ENCODE data around the gene PPP1R1C.
A peak's percentile ranks its signal among the peaks of the same experiment; 100 is the strongest.
"Not testable (repeated sequence)": the region's sequence is repeated elsewhere in the genome, so short reads cannot be mapped to it uniquely, and the experiment has no call there.

Gene PPP1R1C

GRCh38 chr2:181953881-181954537 lies 31.6 kb upstream of the PPP1R1C start:
- no peak for DNase-seq (ENCODE audit: insufficient read length)
- peak; percentile 48 for FAIRE-seq
- TF ChIP-seq TAF1 (IDR thresholded peaks at IDR 0.05; ENCODE audit: borderline replicate concordance, low read depth, low read length) (no peak), POLR2A (IDR thresholded peaks at IDR 0.05; ENCODE audit: low read depth, low read length) (no peak), POLR2AphosphoS5 (IDR thresholded peaks at IDR 0.05; ENCODE audit: low read depth, low read length) (no peak)

GRCh38 chr2:181954538-181954883 lies 31.1 kb upstream of the PPP1R1C start:
- no peak for TF ChIP-seq POLR2AphosphoS5 (IDR thresholded peaks at IDR 0.05; ENCODE audit: low read depth, low read length)
- no peak for FAIRE-seq
- DNase-seq (ENCODE audit: insufficient read length): no peak

DNA sequence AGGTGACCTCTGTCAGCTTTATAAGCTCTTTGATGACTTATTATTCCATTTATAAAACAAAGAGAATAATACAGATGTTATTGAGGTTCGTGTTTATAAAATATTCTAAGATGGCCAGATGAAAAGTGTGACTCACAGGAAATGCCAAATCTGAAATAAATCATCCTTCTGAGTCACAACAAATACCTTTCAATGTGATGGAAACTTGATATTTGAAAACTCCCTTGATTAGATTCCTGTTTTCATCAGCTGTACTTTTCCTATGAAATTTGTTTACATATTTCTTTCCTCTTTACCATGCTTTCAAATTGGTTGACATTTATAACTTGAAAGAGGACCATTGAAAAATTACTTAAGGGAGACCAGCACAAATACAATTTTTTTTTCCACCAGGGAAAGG lies 30.6 kb upstream of the PPP1R1C start:
- no peak for DNase-seq (ENCODE audit: insufficient read length)
- FAIRE-seq: no peak

DNA sequence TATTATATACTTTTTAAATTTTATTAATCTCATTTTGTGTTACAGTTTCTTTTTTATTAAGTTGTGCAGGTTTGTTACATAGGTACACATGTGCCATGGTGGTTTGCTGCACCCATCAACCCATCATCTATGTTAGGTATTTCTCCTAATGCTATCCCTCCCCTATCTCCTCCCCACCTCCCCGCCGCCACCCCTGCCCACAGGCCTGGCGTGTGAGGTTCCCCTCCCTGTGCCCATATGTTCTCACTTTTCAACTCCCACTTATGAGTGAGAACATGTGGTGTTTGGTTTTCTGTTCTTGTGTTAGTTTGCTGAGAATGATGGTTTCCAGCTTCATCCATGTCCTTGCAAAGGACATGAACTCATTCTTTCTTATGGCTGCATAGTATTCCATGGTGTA lies 29.8 kb upstream of the PPP1R1C start:
- not testable (repeated sequence) for DNase-seq (ENCODE audit: insufficient read length); FAIRE-seq

More for the DNA sequence above, 30.6 kb upstream of the PPP1R1C start:
- TF ChIP-seq POLR2A (IDR thresholded peaks at IDR 0.05; ENCODE audit: low read depth, low read length) (no peak), TAF1 (IDR thresholded peaks at IDR 0.05; ENCODE audit: borderline replicate concordance, low read depth, low read length) (no peak), POLR2AphosphoS5 (IDR thresholded peaks at IDR 0.05; ENCODE audit: low read depth, low read length) (no peak)

DNA sequence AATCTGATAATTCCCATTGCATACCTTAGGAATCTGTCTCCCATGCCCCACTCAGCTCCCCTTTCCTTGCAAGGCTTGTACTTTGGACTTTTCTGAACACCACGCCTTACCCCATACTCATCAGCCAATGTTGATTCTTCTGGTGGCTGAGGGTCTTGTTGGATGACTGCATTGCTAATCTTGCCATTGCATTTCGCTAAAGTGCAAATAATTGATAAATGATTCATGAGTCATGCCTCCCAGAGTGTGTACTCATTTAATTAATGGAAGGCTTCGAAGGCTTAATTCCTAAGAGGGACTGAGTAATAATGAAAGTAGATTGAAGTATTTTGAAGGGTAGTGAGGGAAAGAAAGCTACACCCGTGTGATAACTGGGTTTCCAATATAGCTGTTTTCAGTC lies 28.0 kb upstream of the PPP1R1C start:
- DNase-seq (ENCODE audit: insufficient read length) (no peak), FAIRE-seq (no peak)
- TF ChIP-seq POLR2A (IDR thresholded peaks at IDR 0.05; ENCODE audit: low read depth, low read length): no peak
- no peak for TF ChIP-seq TAF1 (IDR thresholded peaks at IDR 0.05; ENCODE audit: borderline replicate concordance, low read depth, low read length)

DNA sequence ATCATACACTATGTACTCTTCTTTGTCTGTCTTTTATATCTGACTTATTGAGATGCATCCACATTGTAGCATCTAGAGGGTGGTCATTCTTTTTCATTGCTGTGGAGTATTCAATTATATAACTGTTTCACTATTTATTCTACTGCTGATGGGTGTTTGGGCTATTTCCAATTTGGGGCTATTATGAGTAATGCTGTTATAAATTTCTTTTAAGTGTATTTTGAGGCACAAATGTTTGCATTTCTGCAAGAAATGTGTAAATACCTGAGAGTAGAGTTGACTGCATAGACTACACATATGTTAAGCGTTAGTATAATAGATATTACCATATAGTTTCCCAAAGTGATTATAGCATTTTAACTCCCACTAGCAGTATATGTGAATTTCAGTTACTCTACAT lies 26.9 kb upstream of the PPP1R1C start:
- DNase-seq (ENCODE audit: insufficient read length): no peak
- no peak for TF ChIP-seq POLR2A (IDR thresholded peaks at IDR 0.05; ENCODE audit: low read depth, low read length)
- no peak for FAIRE-seq

- FAIRE-seq: no peak
- TF ChIP-seq TAF1 (IDR thresholded peaks at IDR 0.05; ENCODE audit: borderline replicate concordance, low read depth, low read length) (no peak), POLR2A (IDR thresholded peaks at IDR 0.05; ENCODE audit: low read depth, low read length) (no peak), POLR2AphosphoS5 (IDR thresholded peaks at IDR 0.05; ENCODE audit: low read depth, low read length) (no peak)
- DNase-seq (ENCODE audit: insufficient read length): no peak
Measured at GRCh38 chr2:181959508-181959907, 26.1 kb upstream of the PPP1R1C start.

DNA sequence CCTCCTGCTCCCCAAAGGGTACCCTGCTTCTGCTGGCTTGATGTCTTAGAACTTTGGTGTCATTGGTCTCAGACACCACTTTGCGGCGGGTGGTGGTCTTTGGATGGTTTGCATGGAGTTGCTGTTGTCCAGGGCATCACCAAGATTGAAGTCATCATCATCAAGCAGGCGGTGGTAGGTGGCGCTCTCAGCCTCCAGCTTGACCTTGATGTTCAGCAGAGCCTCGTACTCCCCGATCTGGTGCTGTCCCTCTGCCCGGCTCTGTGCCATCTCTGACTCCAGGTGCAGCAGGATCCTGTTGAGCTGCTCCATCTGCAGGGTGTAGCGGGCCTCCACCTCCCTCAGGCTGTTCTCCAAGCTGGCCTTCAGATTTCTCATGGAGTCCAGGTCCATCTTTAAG lies 24.5 kb upstream of the PPP1R1C start:
- not testable (repeated sequence) for FAIRE-seq

GRCh38 chr2:181962142-181962541 lies 23.5 kb upstream of the PPP1R1C start:
- FAIRE-seq (no peak), DNase-seq (ENCODE audit: insufficient read length) (no peak)
- TF ChIP-seq POLR2AphosphoS5 (IDR thresholded peaks at IDR 0.05; ENCODE audit: low read depth, low read length) (no peak), POLR2A (IDR thresholded peaks at IDR 0.05; ENCODE audit: low read depth, low read length) (no peak), TAF1 (IDR thresholded peaks at IDR 0.05; ENCODE audit: borderline replicate concordance, low read depth, low read length) (no peak)

More for the DNA sequence above, 24.5 kb upstream of the PPP1R1C start:
- not testable (repeated sequence) for DNase-seq (ENCODE audit: insufficient read length)

- TF ChIP-seq POLR2A (IDR thresholded peaks at IDR 0.05; ENCODE audit: low read depth, low read length): no peak
- TF ChIP-seq TAF1 (IDR thresholded peaks at IDR 0.05; ENCODE audit: borderline replicate concordance, low read depth, low read length): no peak
- no peak for TF ChIP-seq POLR2AphosphoS5 (IDR thresholded peaks at IDR 0.05; ENCODE audit: low read depth, low read length)
- FAIRE-seq (no peak), DNase-seq (ENCODE audit: insufficient read length) (no peak)
Measured at GRCh38 chr2:181970160-181970794, 15.4 kb upstream of the PPP1R1C start.

DNA sequence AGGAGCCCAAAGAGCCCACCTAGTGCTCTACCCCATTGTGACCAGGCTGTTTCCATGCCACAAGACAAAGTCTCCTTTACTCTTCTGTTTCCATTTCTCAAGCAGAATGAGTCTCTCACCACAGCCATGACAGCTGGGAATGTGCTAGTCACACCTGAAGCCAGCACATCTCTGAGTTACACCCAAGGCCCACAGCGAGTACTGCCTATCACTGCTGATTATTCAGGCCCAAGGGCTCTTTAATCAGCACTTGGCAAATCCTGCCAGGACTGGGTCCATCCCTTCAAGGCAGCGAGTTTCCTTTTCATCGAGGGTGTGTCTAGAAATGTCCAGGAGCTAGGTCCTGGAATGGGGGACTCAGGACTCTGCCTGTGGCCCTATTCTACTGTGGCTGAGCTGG lies 14.6 kb upstream of the PPP1R1C start:
- no peak for DNase-seq (ENCODE audit: insufficient read length)
- no peak for FAIRE-seq

GRCh38 chr2:181972431-181973170 lies 13.1 kb upstream of the PPP1R1C start:
- no peak for DNase-seq (ENCODE audit: insufficient read length)
- FAIRE-seq: no peak
- no peak for TF ChIP-seq TAF1 (IDR thresholded peaks at IDR 0.05; ENCODE audit: borderline replicate concordance, low read depth, low read length)
- TF ChIP-seq POLR2AphosphoS5 (IDR thresholded peaks at IDR 0.05; ENCODE audit: low read depth, low read length): no peak
- no peak for TF ChIP-seq POLR2A (IDR thresholded peaks at IDR 0.05; ENCODE audit: low read depth, low read length)

More for the DNA sequence above, 14.6 kb upstream of the PPP1R1C start:
- no peak for TF ChIP-seq POLR2AphosphoS5 (IDR thresholded peaks at IDR 0.05; ENCODE audit: low read depth, low read length)
- TF ChIP-seq TAF1 (IDR thresholded peaks at IDR 0.05; ENCODE audit: borderline replicate concordance, low read depth, low read length): no peak
- no peak for TF ChIP-seq POLR2A (IDR thresholded peaks at IDR 0.05; ENCODE audit: low read depth, low read length)

Measured in GM12892 (cell line).